K562 (cell line): ENCODE measurements around the gene ENSA. TPM values are rescaled to one million over a fixed set of nuclear protein-coding genes. Genes with fewer than 3 reads are reported as not detected.

Experiments
- BDP1 ChIP-seq: IDR thresholded peaks from 3 replicates; pipeline ENCODE4 v1.6.1; 2011; ENCODE audit not compliant: insufficient read length, insufficient read depth
- BMI1 ChIP-seq: fragments of 150-350 bp; IDR thresholded peaks from 2 replicates; pipeline ENCODE4 v1.6.1; 2014; ENCODE audit warnings: low read length
- CLOCK ChIP-seq: fragments of 250-450 bp; sonication (Bioruptor Pico); IDR thresholded peaks from 2 replicates; pipeline ENCODE4 v1.4.0; 2020; ENCODE audit warnings: mild to moderate bottlenecking, moderate library complexity, borderline replicate concordance
- CTCFL ChIP-seq: IDR thresholded peaks from 2 replicates; pipeline ENCODE4 v1.6.1; 2011; ENCODE audit warnings: borderline replicate concordance, low read depth, mild to moderate bottlenecking, moderate library complexity, low read length; ENCODE audit not compliant: insufficient read depth, poor library complexity, severe bottlenecking
- EP300 ChIP-seq: IDR thresholded peaks from 2 replicates; pipeline ENCODE4 v1.6.1; 2012; ENCODE audit warnings: low read length, improper control_type of control experiment
- GMEB1 ChIP-seq: fragments of 250-450 bp; sonication (Bioruptor Pico); IDR thresholded peaks from 2 replicates; pipeline ENCODE4 v1.4.0; 2020; ENCODE audit warnings: mild to moderate bottlenecking
- JUND ChIP-seq, 2 experiments: IDR thresholded peaks; 2 replicates in 1 of 2; 3 replicates in 1 of 2; pipeline ENCODE4 v1.6.1; 2011; ENCODE audit warnings: borderline replicate concordance in 2 of 2, low read depth in 2 of 2, low read length in 2 of 2, improper control_type of control experiment in 1 of 2, missing biosample characterization in 1 of 2, missing genetic modification characterization in 1 of 2, missing genetic modification reagents in 1 of 2
- KHSRP ChIP-seq: fragments of 450-650 bp; IDR thresholded peaks from 2 replicates; pipeline ENCODE4 v1.6.1; 2017
- MTA2 ChIP-seq: fragments of 450-650 bp; IDR thresholded peaks from 2 replicates; pipeline ENCODE4 v1.6.1; 2016; ENCODE audit warnings: low read depth
- NFE2L1 ChIP-seq: fragments of 450-650 bp; IDR thresholded peaks from 2 replicates; pipeline ENCODE4 v1.6.1; 2016; ENCODE audit warnings: missing genetic modification characterization, low read depth, mild to moderate bottlenecking, missing compliant biosample characterization, moderate library complexity, borderline replicate concordance
- NUFIP1 ChIP-seq: fragments of 450-650 bp; IDR thresholded peaks from 2 replicates; pipeline ENCODE4 v1.6.1; 2018; ENCODE audit not compliant: partially characterized antibody
- PCBP1 ChIP-seq: fragments of 200-400 bp; formaldehyde crosslinking; IDR thresholded peaks from 2 replicates; pipeline ENCODE4 v1.6.1; 2018; ENCODE audit warnings: mild to moderate bottlenecking, low read depth, low read length; ENCODE audit not compliant: poor library complexity, severe bottlenecking
- POLR2A ChIP-seq: fragments of 450-650 bp; conservative IDR thresholded peaks from 2 replicates; pipeline ENCODE4 v1.6.1; 2016
- POLR2G ChIP-seq: fragments of 200-400 bp; formaldehyde crosslinking; IDR thresholded peaks from 2 replicates; pipeline ENCODE4 v1.6.1; 2017; ENCODE audit warnings: low read depth, mild to moderate bottlenecking, antibody characterized with exemption, low read length, moderate library complexity
- PTTG1 ChIP-seq: fragments of 450-650 bp; IDR thresholded peaks from 2 replicates; pipeline ENCODE4 v1.6.1; 2016; ENCODE audit warnings: low read depth, mild to moderate bottlenecking, missing genetic modification characterization, missing compliant biosample characterization
- RAD21 ChIP-seq, 2 experiments: fragments of 250-450 bp in 1 of 2; fragments of 450-650 bp in 1 of 2; sonication (Bioruptor Pico) in 1 of 2; formaldehyde crosslinking in 1 of 2; IDR thresholded peaks in 1 of 2; conservative IDR thresholded peaks in 1 of 2; 2 replicates each; pipeline versions ENCODE4 v1.4.0 to v1.8.0; 2020 to 2022; ENCODE audit warnings: mild to moderate bottlenecking in 2 of 2, moderate library complexity in 1 of 2
- SETDB1 ChIP-seq: IDR thresholded peaks from one replicate; pipeline ENCODE4 v1.6.1; 2012; ENCODE audit warnings: low read length, control low read depth, inconsistent platforms
- TCF7 ChIP-seq: sonication (generic); IDR thresholded peaks from 2 replicates; pipeline ENCODE4 v1.6.1; 2016; ENCODE audit warnings: antibody characterized with exemption, borderline replicate concordance
- ZC3H8 ChIP-seq: fragments of 450-650 bp; IDR thresholded peaks from 2 replicates; pipeline ENCODE4 v1.6.1; 2017
- ZNF146 ChIP-seq: IDR thresholded peaks from one replicate; pipeline ENCODE4 v1.6.1; 2018; ENCODE audit warnings: missing compliant biosample characterization; ENCODE audit not compliant: unreplicated experiment
- ZNF23 ChIP-seq: fragments of 250-450 bp; sonication (Bioruptor Pico); IDR thresholded peaks from 2 replicates; pipeline ENCODE4 v1.4.0; 2020; ENCODE audit warnings: mild to moderate bottlenecking
- ZNF696 ChIP-seq: fragments of 250-450 bp; sonication (Bioruptor Pico); conservative IDR thresholded peaks from 2 replicates; pipeline ENCODE4 v1.4.0; 2020; ENCODE audit warnings: mild to moderate bottlenecking, moderate library complexity
- ZNF780A ChIP-seq: fragments of 250-450 bp; sonication (Bioruptor Pico); IDR thresholded peaks from 2 replicates; pipeline ENCODE4 v1.5.0; 2021; ENCODE audit warnings: mild to moderate bottlenecking
- polyA plus RNA-seq, 8 experiments: library from polyadenylated mRNA; depleted of rRNA in 4 of 8; stranded (reverse) in 5 of 8; unstranded in 3 of 8; fragments of >200 nt; fragmentation: Nextera tagmentation in 2 of 8; fragmentation: Illumina TruSeq in 1 of 8; extraction: Ambion mirVana in 2 of 8; extraction: Trizol in 1 of 8; gene quantifications; 2 replicates each; pipeline versions ENCODE4 v1.2.1 to v1.2.3, GENCODE V29; 2011 to 2014; ENCODE audit warnings: inconsistent platforms in 1 of 8, missing spikeins in 1 of 8
- total RNA-seq, 7 experiments: library from RNA; depleted of rRNA in 6 of 7; stranded (reverse); fragments of >200 nt in 6 of 7; fragmentation: Illumina TruSeq in 2 of 7; extraction: Trizol in 2 of 7; gene quantifications; 2 replicates each; pipeline versions ENCODE4 v1.2.1 to v1.2.3, GENCODE V29; 2011 to 2021; ENCODE audit warnings: low replicate concordance in 1 of 7

Gene ENSA
- total and polyA plus RNA-seq, 9 of the 15 experiments (the other 6 are each of a cell fraction or from before 2014, with no cell fraction given), result 68.1 to 605 (median 188) TPM

GRCh38 chr1:150629115-150629928 lies at the start of gene ENSA (continued):
- TF ChIP-seq CTCFL, result no peak
- peak; percentile 97 for TF ChIP-seq POLR2A
- no peak for TF ChIP-seq ZNF780A (CRISPR knock-in tag)
- TF ChIP-seq PTTG1 (tag), result no peak
- 0 out of 2 replicates have a peak, but pooled peaks have one; percentile 31 for TF ChIP-seq CLOCK
- TF ChIP-seq TCF7, result no peak
- no peak for TF ChIP-seq PCBP1
- no peak for TF ChIP-seq NFE2L1 (tag)
- TF ChIP-seq ZC3H8, result no peak
- no peak; the same call in 1 of the 2 replicates for TF ChIP-seq MTA2
- TF ChIP-seq JUND (IDR thresholded peaks at IDR 0.05; ENCODE audit: borderline replicate concordance, low read depth, low read length), result peak; percentile 96
- TF ChIP-seq JUND (tag; IDR thresholded peaks at IDR 0.05; ENCODE audit: borderline replicate concordance, low read depth, low read length), result peak; percentile 94; the same call in 2 of the 3 replicates
- no peak for TF ChIP-seq BMI1
- no peak for TF ChIP-seq NUFIP1
- TF ChIP-seq KHSRP, result peak; percentile 51
- TF ChIP-seq RAD21 (CRISPR knock-in tag; conservative IDR thresholded peaks at IDR 0.05 in 1 of 2, IDR thresholded peaks at IDR 0.05 in 1 of 2), result no peak
- peak; percentile 53 for TF ChIP-seq GMEB1 (CRISPR knock-in tag)
- no peak for TF ChIP-seq ZNF696 (CRISPR knock-in tag)
- TF ChIP-seq BDP1, result no peak
- TF ChIP-seq POLR2G, result peak; percentile 85
- no peak for TF ChIP-seq ZNF23
- no peak for TF ChIP-seq ZNF146
- TF ChIP-seq EP300, result peak; percentile 3; the same call in 1 of the 2 replicates
- TF ChIP-seq SETDB1, result no peak
